Activated T-helper 1 cell treated with anti-CD3 and anti-CD28 coated beads, Interleukin-12 subunit alpha, Interleukin-12 subunit beta, Interleukin-2, Interleukin-4 antibody, amounts not matched to agents 30 ng/mL and 10 ng/mL and 1 ng/mL, durations not matched to agents 14 hours and 24 hours and 36 hours (primary cell): ENCODE results near the gene PDE6A. TPM values are rescaled to one million over a fixed set of nuclear protein-coding genes. Genes with fewer than 3 reads are reported as not detected.
A peak's percentile ranks its signal among the peaks of the same experiment; 100 is the strongest.

Experiments
- DNase-seq: peaks from one replicate; pipeline ENCODE4 v3.0.0; 2021; ENCODE audit warnings: low spot score
- H3K27ac Mint-ChIP-seq: one replicate; pipeline ENCODE4 v1.8.0; 2021; ENCODE audit warnings: mild to moderate bottlenecking, mixed read lengths
- H3K27me3 Mint-ChIP-seq: one replicate; pipeline ENCODE4 v1.8.0; 2022; ENCODE audit warnings: mild to moderate bottlenecking, moderate library complexity, mixed read lengths; ENCODE audit not compliant: insufficient read depth
- H3K36me3 Mint-ChIP-seq: one replicate; pipeline ENCODE4 v1.8.0; 2021; ENCODE audit warnings: low read depth, mixed read lengths
- H3K4me1 Mint-ChIP-seq: one replicate; pipeline ENCODE4 v1.8.0; 2021; ENCODE audit warnings: low read depth, mixed read lengths
- H3K4me3 Mint-ChIP-seq: one replicate; pipeline ENCODE4 v1.8.0; 2021; ENCODE audit warnings: mild to moderate bottlenecking, moderate library complexity, mixed read lengths
- H3K9me3 Mint-ChIP-seq: one replicate; pipeline ENCODE4 v1.8.0; 2021; ENCODE audit warnings: mixed read lengths
- intact Hi-C: fragments of 100-400 bp; cut with micrococcal nuclease; formaldehyde crosslinking; loops from one replicate; pipeline ENCODE4 v1.15.1; 2024
- total RNA-seq: library from RNA; stranded (reverse); gene quantifications from 2 replicates; pipeline ENCODE4 v1.2.3, GENCODE V29; 2022

The PDE6A gene
- total RNA-seq, 1 donor from 2014 or later, result not detected

DNA sequence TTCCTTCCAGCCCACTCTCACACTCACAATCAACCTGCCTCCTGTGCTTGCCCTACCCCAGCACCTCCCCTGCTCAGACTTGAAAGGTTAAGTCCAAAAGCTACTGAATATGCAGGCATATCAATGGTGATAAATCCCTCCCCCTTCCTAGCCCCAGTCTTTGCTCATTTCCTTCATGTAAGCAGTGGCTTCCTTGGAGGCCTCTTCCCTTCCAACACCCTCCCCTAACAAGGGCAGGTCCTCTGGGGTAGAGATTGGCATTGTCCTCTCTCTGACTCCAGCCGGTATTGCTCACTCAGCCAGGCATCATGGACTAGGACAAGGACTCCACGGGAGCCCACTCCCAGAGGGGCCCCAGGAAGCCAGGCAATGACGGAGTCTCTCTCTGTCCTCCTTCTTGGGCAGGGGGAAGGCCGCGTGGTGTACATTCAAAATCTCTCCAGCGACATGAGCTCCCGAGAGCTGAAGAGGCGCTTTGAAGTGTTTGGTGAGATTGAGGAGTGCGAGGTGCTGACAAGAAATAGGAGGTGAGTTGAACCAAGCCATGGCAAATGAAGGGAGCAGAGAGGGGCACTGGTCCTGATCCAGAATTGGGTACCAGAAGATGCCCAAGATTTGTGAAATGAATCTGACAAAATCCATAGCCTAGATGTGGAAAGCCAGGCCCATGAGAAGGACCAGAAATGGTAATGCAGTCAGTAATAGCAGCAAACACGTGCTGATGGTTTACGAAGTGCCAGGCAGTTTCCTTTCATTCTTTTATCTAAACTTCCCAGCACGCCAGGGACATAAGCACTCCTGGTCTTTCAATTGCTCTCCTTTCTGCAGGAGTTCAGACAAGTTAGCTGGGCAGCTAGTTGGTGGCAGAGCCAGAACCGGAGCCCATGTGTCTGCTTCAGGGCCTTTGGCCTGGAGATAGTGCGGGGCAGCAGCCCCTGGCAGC is 102.5 kb downstream of the PDE6A start:
- Mint-ChIP-seq H3K9me3 (no peaks in the 10 kb centered on the region), H3K27ac (peak overlapping the region; percentile 69), H3K36me3 (peaks cover 9% of the 10 kb centered on the region), H3K4me3 (no peak overlapping the region), H3K27me3 (no peaks in the 10 kb centered on the region), H3K4me1 (no peaks in the 10 kb centered on the region)
- intact Hi-C loops, result no loop called here
- DNase-seq, result no peak

- Mint-ChIP-seq H3K4me3 (no peak overlapping the region), H3K36me3 (peaks cover 3% of the 10 kb centered on the region), H3K27me3 (no peaks in the 10 kb centered on the region), H3K27ac (no peak overlapping the region), H3K4me1 (no peaks in the 10 kb centered on the region), H3K9me3 (no peaks in the 10 kb centered on the region)
- intact Hi-C loops, result no loop called here
- no peak for DNase-seq
These were observed 104.3 kb downstream of the PDE6A start for GRCh38 chr5:149840226-149840825.

- peaks cover 3% of the 10 kb centered on the region for H3K36me3 Mint-ChIP-seq
These were observed 104.8 kb downstream of the PDE6A start for GRCh38 chr5:149839761-149840160.

GRCh38 chr5:149838881-149839739 is 105.5 kb downstream of the PDE6A start:
- H3K9me3 Mint-ChIP-seq, result no peaks in the 10 kb centered on the region
- intact Hi-C loops, result no loop called here
- no peak overlapping the region for H3K27ac Mint-ChIP-seq
- peaks cover 3% of the 10 kb centered on the region for H3K36me3 Mint-ChIP-seq
- H3K4me3 Mint-ChIP-seq, result no peak overlapping the region
- DNase-seq, result no peak
- H3K27me3 Mint-ChIP-seq, result no peaks in the 10 kb centered on the region
- no peaks in the 10 kb centered on the region for H3K4me1 Mint-ChIP-seq

More at GRCh38 chr5:149839761-149840160, 104.8 kb downstream of the PDE6A start:
- Mint-ChIP-seq H3K27ac (no peak overlapping the region), H3K4me1 (no peaks in the 10 kb centered on the region), H3K9me3 (no peaks in the 10 kb centered on the region), H3K4me3 (no peak overlapping the region), H3K27me3 (no peaks in the 10 kb centered on the region)
- intact Hi-C loops, result no loop called here
- DNase-seq, result no peak

GRCh38 chr5:149837680-149838269 is 106.8 kb downstream of the PDE6A start:
- no peaks in the 10 kb centered on the region for H3K4me1 Mint-ChIP-seq
- H3K9me3 Mint-ChIP-seq, result no peaks in the 10 kb centered on the region

GRCh38 chr5:149836451-149837139 is 108.0 kb downstream of the PDE6A start:
- Mint-ChIP-seq H3K36me3 (no peaks in the 10 kb centered on the region), H3K27ac (no peak overlapping the region), H3K4me3 (no peak overlapping the region), H3K27me3 (no peaks in the 10 kb centered on the region), H3K9me3 (no peaks in the 10 kb centered on the region), H3K4me1 (peaks cover 7% of the 10 kb centered on the region)
- intact Hi-C loops, result no loop called here
- no peak for DNase-seq

More at GRCh38 chr5:149837680-149838269, 106.8 kb downstream of the PDE6A start:
- Mint-ChIP-seq H3K36me3 (peaks cover 3% of the 10 kb centered on the region), H3K27me3 (no peaks in the 10 kb centered on the region), H3K27ac (no peak overlapping the region), H3K4me3 (no peak overlapping the region)
- intact Hi-C loops, result no loop called here
- no peak for DNase-seq

DNA sequence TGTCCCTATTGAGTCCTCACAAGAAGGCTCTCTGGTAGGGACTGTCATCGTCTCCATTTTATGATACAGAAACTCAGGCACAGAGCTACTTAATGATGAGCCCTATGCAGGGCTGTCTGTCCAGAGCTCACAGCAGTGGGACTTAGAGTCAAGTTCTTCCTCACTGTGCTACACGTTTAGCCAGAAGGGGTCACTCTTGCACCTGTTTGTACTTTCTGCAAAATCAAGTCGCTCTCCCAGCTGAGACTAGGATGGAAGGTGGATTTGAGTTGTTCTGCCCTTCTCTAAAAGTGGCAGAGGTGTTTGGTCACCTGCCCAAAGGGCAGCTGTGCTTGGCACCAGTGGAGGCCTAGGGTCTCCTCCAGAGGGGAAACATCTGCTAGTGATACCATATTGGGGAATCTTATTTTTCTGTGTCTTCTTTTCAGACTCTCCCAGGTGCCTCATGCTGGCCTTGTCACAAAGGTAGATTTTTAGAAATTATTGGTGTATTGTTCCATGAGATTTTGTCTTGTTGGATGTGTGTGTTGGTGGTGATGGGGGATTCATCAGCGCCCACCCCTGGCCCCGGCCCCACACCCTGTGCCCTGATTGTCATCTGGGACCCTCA is 110.2 kb downstream of the PDE6A start:
- intact Hi-C loops, result loop anchor here (1.0 to 2.0 kb wide), 4 partner anchors 18 to 384 kb away; no protein-coding TSS in a partner anchor
- Mint-ChIP-seq H3K27me3 (no peaks in the 10 kb centered on the region), H3K4me1 (peaks cover 13% of the 10 kb centered on the region), H3K9me3 (no peaks in the 10 kb centered on the region), H3K27ac (no peak overlapping the region), H3K4me3 (no peak overlapping the region), H3K36me3 (no peaks in the 10 kb centered on the region)
- peak; percentile 50 for DNase-seq

DNA sequence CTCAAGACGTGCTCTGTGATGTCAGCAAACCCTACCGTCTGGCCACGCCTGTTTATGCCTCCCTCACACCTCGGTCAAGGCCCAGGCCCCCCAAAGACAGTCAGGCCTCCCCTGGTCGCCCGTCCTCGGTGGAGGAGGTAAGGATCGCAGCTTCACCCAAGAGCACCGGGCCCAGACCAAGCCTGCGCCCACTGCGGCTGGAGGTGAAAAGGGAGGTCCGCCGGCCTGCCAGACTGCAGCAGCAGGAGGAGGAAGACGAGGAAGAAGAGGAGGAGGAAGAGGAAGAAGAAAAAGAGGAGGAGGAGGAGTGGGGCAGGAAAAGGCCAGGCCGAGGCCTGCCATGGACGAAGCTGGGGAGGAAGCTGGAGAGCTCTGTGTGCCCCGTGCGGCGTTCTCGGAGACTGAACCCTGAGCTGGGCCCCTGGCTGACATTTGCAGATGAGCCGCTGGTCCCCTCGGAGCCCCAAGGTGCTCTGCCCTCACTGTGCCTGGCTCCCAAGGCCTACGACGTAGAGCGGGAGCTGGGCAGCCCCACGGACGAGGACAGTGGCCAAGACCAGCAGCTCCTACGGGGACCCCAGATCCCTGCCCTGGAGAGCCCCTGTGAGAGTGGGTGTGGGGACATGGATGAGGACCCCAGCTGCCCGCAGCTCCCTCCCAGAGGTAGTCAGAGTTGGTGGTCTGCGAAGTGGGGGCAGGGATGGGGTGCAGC is 111.3 kb downstream of the PDE6A start:
- no peaks in the 10 kb centered on the region for H3K27me3 Mint-ChIP-seq
- H3K4me1 Mint-ChIP-seq, result peaks cover 18% of the 10 kb centered on the region
- H3K27ac Mint-ChIP-seq, result no peak overlapping the region
- DNase-seq, result no peak
- H3K36me3 Mint-ChIP-seq, result peaks cover 1% of the 10 kb centered on the region
- no peak overlapping the region for H3K4me3 Mint-ChIP-seq
- intact Hi-C loops, result no loop called here
- no peaks in the 10 kb centered on the region for H3K9me3 Mint-ChIP-seq

- H3K4me1 Mint-ChIP-seq, result peaks cover 20% of the 10 kb centered on the region
- no peak for DNase-seq
- no peaks in the 10 kb centered on the region for H3K27me3 Mint-ChIP-seq
- peaks cover 1% of the 10 kb centered on the region for H3K36me3 Mint-ChIP-seq
- intact Hi-C loops, result no loop called here
- no peak overlapping the region for H3K4me3 Mint-ChIP-seq
- H3K9me3 Mint-ChIP-seq, result no peaks in the 10 kb centered on the region
- no peak overlapping the region for H3K27ac Mint-ChIP-seq
These were observed 112.0 kb downstream of the PDE6A start for GRCh38 chr5:149832636-149833035.

GRCh38 chr5:149831492-149831891 is 113.1 kb downstream of the PDE6A start:
- Mint-ChIP-seq H3K4me3 (no peak overlapping the region), H3K27me3 (no peaks in the 10 kb centered on the region), H3K4me1 (peaks cover 20% of the 10 kb centered on the region), H3K9me3 (no peaks in the 10 kb centered on the region), H3K27ac (peak overlapping the region; percentile 23), H3K36me3 (peaks cover 1% of the 10 kb centered on the region)
- peak; percentile 69 for DNase-seq
- intact Hi-C loops, result no loop called here

DNA sequence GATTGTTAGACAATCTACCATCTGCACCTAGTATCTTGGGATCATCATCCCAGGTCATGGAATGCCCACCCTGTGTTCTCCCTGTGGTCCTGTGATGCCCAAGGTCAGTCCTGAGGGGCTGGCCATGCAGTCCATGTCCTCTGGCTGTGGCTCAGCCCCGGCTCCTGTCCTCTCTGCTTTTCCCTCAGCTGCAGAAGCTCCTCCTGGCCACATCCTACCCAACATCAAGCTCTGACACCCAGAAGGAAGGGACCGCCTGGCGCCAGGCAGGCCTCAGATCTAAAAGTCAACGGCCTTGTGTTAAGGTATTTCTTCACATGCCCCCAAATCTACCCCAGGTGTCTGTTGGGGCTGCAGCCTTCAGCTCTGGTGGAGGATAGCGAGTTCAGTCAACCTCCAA is 114.0 kb downstream of the PDE6A start:
- no peaks in the 10 kb centered on the region for H3K9me3 Mint-ChIP-seq

More for the DNA sequence above, 114.0 kb downstream of the PDE6A start:
- intact Hi-C loops, result no loop called here
- no peak for DNase-seq
- no peak overlapping the region for H3K27ac Mint-ChIP-seq
- peaks cover 20% of the 10 kb centered on the region for H3K4me1 Mint-ChIP-seq
- H3K4me3 Mint-ChIP-seq, result no peak overlapping the region
- H3K27me3 Mint-ChIP-seq, result no peaks in the 10 kb centered on the region
- peaks cover 1% of the 10 kb centered on the region for H3K36me3 Mint-ChIP-seq
